Measurements from ENCODE around the gene PTPRCAP. TPM values are rescaled to one million over a fixed set of nuclear protein-coding genes. Genes with fewer than 3 reads are reported as not detected.

Gene PTPRCAP
- polyA plus RNA-seq, 3 donors, result 2.1 to 14.3 (median 2.8) TPM

GRCh38 chr11:67438158-67438902, 848 bp upstream of the PTPRCAP start:
- H3K4me1 Mint-ChIP-seq, result peaks cover 44% of the 10 kb centered on the region
- Histone ChIP-seq H3K36me3 (replicated peaks in 1 of 2; ENCODE audit: control insufficient read depth in 1 of 2, insufficient read depth in 2 of 2, low read length in 2 of 2) (peaks cover 30 to 73% of the 10 kb centered on the region in 2 donors), H3K4me1 (ENCODE audit: control insufficient read depth in 1 of 2, insufficient read depth in 2 of 2, low read length in 2 of 2) (peaks cover 22 to 55% of the 10 kb centered on the region in 2 donors), H3K4me3 (replicated peaks in 1 of 3; ENCODE audit: low read depth in 2 of 3, low read length in 3 of 3) (no peak overlapping the region), H3K27me3 (ENCODE audit: control insufficient read depth in 2 of 2, insufficient read depth in 2 of 2, low read length in 2 of 2) (no peaks in the 10 kb centered on the region), H4K20me1 (ENCODE audit: insufficient read depth, low read length) (peaks cover 86% of the 10 kb centered on the region), H2AFZ (ENCODE audit: insufficient read depth, low read depth, low read length, poor library complexity, severe bottlenecking) (no peak overlapping the region), H3K79me2 (ENCODE audit: insufficient read depth, low read length) (no peaks in the 10 kb centered on the region), H3K27ac (ENCODE audit: low read depth in 1 of 2, low read length in 2 of 2) (no peak overlapping the region), H3K9me3 (replicated peaks in 1 of 2; ENCODE audit: control insufficient read depth in 1 of 2, insufficient read depth in 1 of 2, low read length in 2 of 2) (no peaks in the 10 kb centered on the region), H3K4me2 (replicated peaks; ENCODE audit: extremely low read depth, low read length, poor library complexity, severe bottlenecking) (no peak overlapping the region), H3K9ac (ENCODE audit: insufficient read depth, low read length, poor library complexity, severe bottlenecking) (no peak overlapping the region)
- H3K36me3 Mint-ChIP-seq, result peaks cover 42 to 56% of the 10 kb centered on the region in 2 donors
- H3K4me3 Mint-ChIP-seq, result peak overlapping the region in 1 of 2 donors; percentile 59
- 89% methylated on average over 22 of the region's 41 CpGs for WGBS (ENCODE audit: insufficient coverage)
- DNase-seq, result no peak
- TF ChIP-seq CTCF (IDR thresholded peaks at IDR 0.05), result no peak
- intact Hi-C loops (cut with micrococcal nuclease), result no loop called here
- peak overlapping the region in 2 of 7 donors; percentile 70 to 82 for H3K27ac Mint-ChIP-seq
- H3K27me3 Mint-ChIP-seq (ENCODE audit: low read depth in 3 of 3), result no peaks in the 10 kb centered on the region
- no peaks in the 10 kb centered on the region for H3K9me3 Mint-ChIP-seq

- TF ChIP-seq CTCF (IDR thresholded peaks at IDR 0.05), result no peak
- peaks cover 42% of the 10 kb centered on the region for H3K4me1 Mint-ChIP-seq
- Histone ChIP-seq H3K9ac (ENCODE audit: insufficient read depth, low read length, poor library complexity, severe bottlenecking) (no peak overlapping the region), H3K27ac (ENCODE audit: low read depth in 1 of 2, low read length in 2 of 2) (no peak overlapping the region), H3K36me3 (replicated peaks in 1 of 2; ENCODE audit: control insufficient read depth in 1 of 2, insufficient read depth in 2 of 2, low read length in 2 of 2) (peaks cover 35 to 78% of the 10 kb centered on the region in 2 donors), H3K27me3 (ENCODE audit: control insufficient read depth in 2 of 2, insufficient read depth in 2 of 2, low read length in 2 of 2) (no peaks in the 10 kb centered on the region), H3K4me3 (replicated peaks in 1 of 3; ENCODE audit: low read depth in 2 of 3, low read length in 3 of 3) (no peak overlapping the region), H3K4me2 (replicated peaks; ENCODE audit: extremely low read depth, low read length, poor library complexity, severe bottlenecking) (no peak overlapping the region), H3K79me2 (ENCODE audit: insufficient read depth, low read length) (no peaks in the 10 kb centered on the region), H3K9me3 (replicated peaks in 1 of 2; ENCODE audit: control insufficient read depth in 1 of 2, insufficient read depth in 1 of 2, low read length in 2 of 2) (no peaks in the 10 kb centered on the region), H3K4me1 (ENCODE audit: control insufficient read depth in 1 of 2, insufficient read depth in 2 of 2, low read length in 2 of 2) (peaks cover 18 to 50% of the 10 kb centered on the region in 2 donors), H4K20me1 (ENCODE audit: insufficient read depth, low read length) (peaks cover 85% of the 10 kb centered on the region), H2AFZ (ENCODE audit: insufficient read depth, low read depth, low read length, poor library complexity, severe bottlenecking) (no peak overlapping the region)
- no peaks in the 10 kb centered on the region for H3K9me3 Mint-ChIP-seq
- peaks cover 46 to 61% of the 10 kb centered on the region in 2 donors for H3K36me3 Mint-ChIP-seq
- DNase-seq, result no peak
- intact Hi-C loops (cut with micrococcal nuclease), result no loop called here
- H3K27ac Mint-ChIP-seq, result peak overlapping the region in 1 of 7 donors; percentile 70
- peak overlapping the region in 1 of 2 donors; percentile 59 for H3K4me3 Mint-ChIP-seq
- H3K27me3 Mint-ChIP-seq (ENCODE audit: low read depth in 3 of 3), result no peaks in the 10 kb centered on the region
- WGBS (ENCODE audit: insufficient coverage), result 43% methylated on average over 2 of the region's 3 CpGs
Measured at GRCh38 chr11:67437809-67438157, 301 bp upstream of the PTPRCAP start.
